ENCODE results near the gene SF3A2.
A peak's percentile ranks its signal among the peaks of the same experiment; 100 is the strongest.

SF3A2 gene

DNA sequence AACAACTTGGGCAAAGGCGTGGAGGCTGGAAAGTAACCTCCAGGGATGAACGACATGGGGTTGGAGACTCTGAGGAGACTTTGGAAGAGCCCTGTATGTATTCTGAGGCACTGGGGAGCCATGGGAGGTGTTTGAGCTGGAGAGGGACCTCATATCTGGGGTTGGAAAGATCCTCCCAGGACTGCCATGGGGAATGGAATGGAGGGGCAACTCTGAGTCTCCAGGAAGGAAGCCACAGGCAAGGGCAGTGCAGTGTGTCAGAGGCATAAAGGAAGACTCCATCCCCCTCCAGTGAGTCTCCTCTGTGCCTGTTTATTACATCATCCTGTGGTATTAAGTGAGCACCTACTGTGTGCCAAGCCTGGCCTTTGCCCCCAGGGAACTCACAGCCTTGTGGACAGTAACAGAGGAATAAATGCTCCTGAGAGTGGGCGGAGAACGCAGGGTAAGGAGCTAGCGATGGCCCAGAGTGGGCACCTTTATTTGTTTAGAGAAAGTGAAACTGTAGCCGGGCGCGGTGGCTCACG is 37.6 kb downstream of the SF3A2 start:
- ATAC-seq (ENCODE audit: low read depth) (no peak), DNase-seq (ENCODE audit: low spot score) (no peak)
- Histone ChIP-seq H3K4me1 (ENCODE audit: insufficient read depth, poor library complexity, severe bottlenecking) (peaks cover 3% of the 10 kb centered on the region), H3K9me3 (ENCODE audit: severe bottlenecking) (no peaks in the 10 kb centered on the region), H3K27me3 (ENCODE audit: insufficient read depth, poor library complexity, severe bottlenecking) (no peaks in the 10 kb centered on the region), H3K4me3 (ENCODE audit: severe bottlenecking) (no peak overlapping the region), H3K36me3 (ENCODE audit: low read depth) (peaks cover 40% of the 10 kb centered on the region), H3K27ac (ENCODE audit: poor library complexity, severe bottlenecking) (peak overlapping the region; percentile 87)
- TF ChIP-seq, protein P1, sequence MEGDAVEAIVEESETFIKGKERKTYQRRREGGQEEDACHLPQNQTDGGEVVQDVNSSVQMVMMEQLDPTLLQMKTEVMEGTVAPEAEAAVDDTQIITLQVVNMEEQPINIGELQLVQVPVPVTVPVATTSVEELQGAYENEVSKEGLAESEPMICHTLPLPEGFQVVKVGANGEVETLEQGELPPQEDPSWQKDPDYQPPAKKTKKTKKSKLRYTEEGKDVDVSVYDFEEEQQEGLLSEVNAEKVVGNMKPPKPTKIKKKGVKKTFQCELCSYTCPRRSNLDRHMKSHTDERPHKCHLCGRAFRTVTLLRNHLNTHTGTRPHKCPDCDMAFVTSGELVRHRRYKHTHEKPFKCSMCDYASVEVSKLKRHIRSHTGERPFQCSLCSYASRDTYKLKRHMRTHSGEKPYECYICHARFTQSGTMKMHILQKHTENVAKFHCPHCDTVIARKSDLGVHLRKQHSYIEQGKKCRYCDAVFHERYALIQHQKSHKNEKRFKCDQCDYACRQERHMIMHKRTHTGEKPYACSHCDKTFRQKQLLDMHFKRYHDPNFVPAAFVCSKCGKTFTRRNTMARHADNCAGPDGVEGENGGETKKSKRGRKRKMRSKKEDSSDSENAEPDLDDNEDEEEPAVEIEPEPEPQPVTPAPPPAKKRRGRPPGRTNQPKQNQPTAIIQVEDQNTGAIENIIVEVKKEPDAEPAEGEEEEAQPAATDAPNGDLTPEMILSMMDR (IDR thresholded peaks at IDR 0.05; ENCODE audit: poor library complexity, severe bottlenecking): no peak

DNA sequence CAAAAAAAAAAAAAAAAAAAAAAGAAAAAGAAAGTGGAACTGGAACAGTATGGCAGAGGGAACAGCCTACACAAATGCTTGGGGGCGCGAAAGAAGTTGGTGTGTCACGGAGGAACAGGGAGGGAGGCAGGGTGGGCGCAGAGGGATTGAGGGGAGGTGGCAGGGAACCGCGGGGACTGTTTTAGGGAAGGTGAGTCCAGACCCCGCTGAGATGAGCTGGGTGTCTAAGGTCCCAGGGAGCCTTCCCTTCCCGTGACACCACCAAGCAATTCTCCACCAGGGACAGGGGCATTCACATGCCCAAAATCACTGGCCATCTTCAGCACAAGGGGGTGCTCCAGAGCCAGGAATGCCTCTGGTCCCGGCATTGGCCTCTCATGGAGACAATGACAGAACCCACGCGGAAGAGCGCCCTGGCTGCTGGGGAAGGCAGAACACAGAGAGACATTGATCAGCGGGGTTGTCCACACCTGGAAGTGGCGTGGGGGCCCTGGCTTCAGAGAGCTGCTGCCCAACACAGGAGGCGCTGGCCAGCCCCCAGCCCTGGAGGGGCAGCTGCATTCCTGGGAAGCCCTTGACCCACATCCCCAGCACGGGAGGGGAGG is 38.4 kb downstream of the SF3A2 start:
- ATAC-seq (ENCODE audit: low read depth): peak; percentile 11; the same call in 1 of the 3 replicates
- TF ChIP-seq, protein P1 (IDR thresholded peaks at IDR 0.05; ENCODE audit: poor library complexity, severe bottlenecking): peak; percentile 14
- Histone ChIP-seq H3K9me3 (ENCODE audit: severe bottlenecking) (no peaks in the 10 kb centered on the region), H3K27me3 (ENCODE audit: insufficient read depth, poor library complexity, severe bottlenecking) (no peaks in the 10 kb centered on the region), H3K27ac (ENCODE audit: poor library complexity, severe bottlenecking) (no peak overlapping the region), H3K36me3 (ENCODE audit: low read depth) (peaks cover 40% of the 10 kb centered on the region), H3K4me1 (ENCODE audit: insufficient read depth, poor library complexity, severe bottlenecking) (peaks cover 3% of the 10 kb centered on the region), H3K4me3 (ENCODE audit: severe bottlenecking) (no peak overlapping the region)
- no peak for DNase-seq (ENCODE audit: low spot score)

DNA sequence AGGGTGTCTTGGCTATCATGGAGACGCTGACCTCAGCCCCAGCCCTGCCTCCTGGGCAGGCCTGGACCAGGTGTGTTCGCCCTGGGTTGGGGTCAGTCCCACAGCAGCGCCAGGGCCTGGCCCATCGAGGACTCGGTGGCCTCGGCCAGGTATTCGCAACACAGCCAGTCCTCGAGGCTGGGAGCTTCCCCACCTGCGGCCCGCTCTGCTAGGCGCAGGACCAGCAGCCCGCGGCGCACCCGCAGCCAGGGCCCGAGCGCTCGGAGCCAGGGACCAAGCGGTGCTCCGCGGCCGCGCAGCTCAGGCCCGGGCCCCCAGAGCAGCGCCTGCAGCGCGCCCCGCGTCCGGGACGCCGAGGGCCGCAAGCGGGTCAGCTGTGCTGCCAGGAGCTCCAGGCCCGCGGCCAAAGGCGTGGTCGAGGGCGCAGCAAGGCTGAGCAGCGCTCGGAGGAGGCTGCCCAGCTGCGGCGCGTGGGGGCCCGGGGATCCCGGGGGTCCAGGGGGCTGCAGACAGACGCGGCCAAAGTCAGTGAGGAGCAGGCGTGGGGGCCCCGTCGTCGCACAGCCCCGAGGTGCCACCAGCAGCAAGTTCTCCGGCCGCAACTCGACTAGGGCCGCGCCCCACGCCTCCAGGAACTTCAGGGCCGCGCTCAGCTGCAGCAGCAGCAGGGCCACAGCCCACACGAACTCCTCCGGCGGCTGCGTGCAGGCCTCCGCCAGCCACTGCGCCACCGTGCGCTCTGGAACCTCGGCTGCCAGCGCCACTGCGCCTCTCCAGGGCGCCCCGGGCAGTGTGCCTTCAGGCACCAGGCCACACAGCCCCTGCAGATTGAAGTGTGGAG is 39.2 kb downstream of the SF3A2 start:
- DNase-seq (ENCODE audit: low spot score): peak; percentile 52
- H3K27me3 ChIP-seq (ENCODE audit: insufficient read depth, poor library complexity, severe bottlenecking): no peaks in the 10 kb centered on the region
- peaks cover 3% of the 10 kb centered on the region for H3K4me1 ChIP-seq (ENCODE audit: insufficient read depth, poor library complexity, severe bottlenecking)
- no peaks in the 10 kb centered on the region for H3K9me3 ChIP-seq (ENCODE audit: severe bottlenecking)
- no peak for ATAC-seq (ENCODE audit: low read depth)
- H3K27ac ChIP-seq (ENCODE audit: poor library complexity, severe bottlenecking): no peak overlapping the region
- H3K4me3 ChIP-seq (ENCODE audit: severe bottlenecking): no peak overlapping the region
- TF ChIP-seq, protein P1 (IDR thresholded peaks at IDR 0.05; ENCODE audit: poor library complexity, severe bottlenecking): no peak
- peaks cover 35% of the 10 kb centered on the region for H3K36me3 ChIP-seq (ENCODE audit: low read depth)

DNA sequence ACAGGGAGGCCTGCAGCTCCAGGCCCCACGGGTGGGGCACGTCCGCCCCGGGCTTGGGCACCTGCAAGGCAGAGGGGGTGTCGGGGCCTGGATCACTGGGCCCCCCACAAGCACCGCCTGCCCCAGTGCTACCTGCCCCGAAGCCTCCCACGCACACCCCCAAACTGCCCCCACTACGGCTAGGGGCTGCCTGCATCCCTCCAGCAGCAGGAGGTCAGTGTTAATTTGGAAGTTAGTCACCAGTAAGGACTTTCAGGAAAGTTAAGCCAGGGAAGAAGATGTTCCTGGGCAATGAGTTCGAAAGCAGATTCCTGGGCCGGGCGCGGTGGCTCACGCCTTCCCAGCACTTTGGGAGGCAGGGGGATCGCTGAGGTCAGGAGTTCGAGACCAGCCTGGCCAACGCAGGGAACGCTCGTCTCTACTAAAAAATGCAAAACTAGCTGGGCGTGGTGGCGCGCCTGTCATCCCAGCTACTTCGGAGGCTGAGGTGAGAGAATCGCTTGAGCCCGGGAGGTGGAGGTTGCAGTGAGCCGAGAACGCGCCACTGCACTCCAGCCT is 39.9 kb downstream of the SF3A2 start:
- H3K9me3 ChIP-seq (ENCODE audit: severe bottlenecking): no peaks in the 10 kb centered on the region
- ATAC-seq (ENCODE audit: low read depth): no peak

More for the DNA sequence above, 39.9 kb downstream of the SF3A2 start:
- H3K4me1 ChIP-seq (ENCODE audit: insufficient read depth, poor library complexity, severe bottlenecking): peaks cover 3% of the 10 kb centered on the region
- H3K4me3 ChIP-seq (ENCODE audit: severe bottlenecking): no peak overlapping the region
- DNase-seq (ENCODE audit: low spot score): no peak
- H3K27me3 ChIP-seq (ENCODE audit: insufficient read depth, poor library complexity, severe bottlenecking): no peaks in the 10 kb centered on the region
- H3K27ac ChIP-seq (ENCODE audit: poor library complexity, severe bottlenecking): no peak overlapping the region
- TF ChIP-seq, protein P1 (IDR thresholded peaks at IDR 0.05; ENCODE audit: poor library complexity, severe bottlenecking): no peak
- peaks cover 28% of the 10 kb centered on the region for H3K36me3 ChIP-seq (ENCODE audit: low read depth)

All from RWPE2 (cell line).